ENCODE data around the gene UBE2G1. TPM values are rescaled to one million over a fixed set of nuclear protein-coding genes. Genes with fewer than 3 reads are reported as not detected.
"Not testable (repeated sequence)": the region's sequence is repeated elsewhere in the genome, so short reads cannot be mapped to it uniquely, and the experiment has no call there.

Gene UBE2G1
- total and polyA plus RNA-seq, 4 donors = 15.5 to 48.3 (median 34.3) TPM

DNA sequence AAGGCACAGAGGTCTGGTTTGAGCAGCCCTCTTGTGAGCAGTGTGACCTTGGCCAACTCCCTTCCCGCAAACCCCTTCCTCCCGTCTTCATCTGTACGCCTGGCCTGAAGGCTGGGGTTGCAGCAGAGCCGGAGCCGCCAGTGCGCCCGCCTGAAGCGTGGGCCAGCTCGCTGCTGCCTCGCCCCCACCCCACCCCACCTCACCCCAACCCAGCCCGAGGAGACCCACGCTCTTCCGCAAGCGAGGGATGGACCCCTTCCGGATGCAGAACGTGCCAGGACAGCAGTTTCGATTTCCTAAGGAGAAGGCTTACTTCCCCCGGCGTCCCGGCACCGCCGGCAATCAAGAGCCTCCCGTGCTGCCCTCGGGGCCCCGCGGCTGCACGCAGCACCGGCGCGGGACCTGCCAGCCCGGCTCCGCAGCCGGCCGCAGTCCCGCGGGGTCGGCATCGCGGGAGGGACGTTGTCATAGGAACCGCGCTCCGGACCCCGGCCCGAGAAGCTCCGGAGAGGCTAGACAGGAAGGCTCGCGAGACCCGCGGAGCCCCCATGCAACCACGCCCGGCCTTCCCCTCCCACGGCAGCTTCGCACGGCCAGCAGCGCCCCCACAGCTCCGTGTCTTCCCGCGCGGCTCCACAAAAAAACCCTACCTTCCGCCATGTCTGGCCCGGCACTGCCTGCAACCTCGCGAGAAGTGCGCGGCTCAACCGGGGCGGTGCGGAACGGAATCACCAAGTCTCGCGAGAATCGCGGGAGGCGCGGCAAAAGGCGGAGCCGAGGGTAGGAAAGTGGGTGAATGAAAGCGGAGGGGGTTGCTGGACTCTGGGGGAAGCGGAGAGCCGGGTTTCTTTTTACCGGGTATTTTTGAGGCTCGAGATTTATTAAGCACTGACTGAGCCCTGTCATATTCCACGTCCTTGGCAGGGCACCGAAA lies 102.9 kb downstream of the UBE2G1 start, which contains the start of gene ANKFY1:
Gene ANKFY1 (minus strand): TSS at position 698 of the 934 bp plus-strand sequence. CDS start 38 bp downstream, at position 660.
- Histone ChIP-seq H3K4me3 (ENCODE audit: low read length in 2 of 2) (peak within 1 kb of the TSS; percentile 87 to 91), H3K27ac (ENCODE audit: low read depth in 1 of 2, low read length in 2 of 2) (peak within 1 kb of the TSS in 1 of 2 donors; percentile 39), H3K27me3 (ENCODE audit: control insufficient read depth in 1 of 2, insufficient read depth in 2 of 2, low read length in 1 of 2) (no peaks in the 10 kb centered on the region), H3K9me3 (ENCODE audit: control insufficient read depth, low read length) (no peaks in the 10 kb centered on the region), H3K4me1 (ENCODE audit: control insufficient read depth in 1 of 2, insufficient read depth in 2 of 2, low read length in 2 of 2) (peaks cover 0 to 2% of the 10 kb centered on the region in 2 donors), H3K36me3 (ENCODE audit: control insufficient read depth in 1 of 2, insufficient read depth in 2 of 2, low read length in 1 of 2) (peaks cover 0 to 2% of the 10 kb centered on the region in 2 donors)
- WGBS, 2 donors = 0 to 1% methylated on average over 67 to 85 of the region's 85 CpGs
- peak; percentile 98 to 100 for DNase-seq
- intact Hi-C loops (cut with DNase I) = loop anchor here (2.0 to 5.0 kb wide), 2 partner anchors 46 to 49 kb away; no protein-coding TSS in a partner anchor
- peak; percentile 98 for ATAC-seq (ENCODE audit: low FRiP score)

DNA sequence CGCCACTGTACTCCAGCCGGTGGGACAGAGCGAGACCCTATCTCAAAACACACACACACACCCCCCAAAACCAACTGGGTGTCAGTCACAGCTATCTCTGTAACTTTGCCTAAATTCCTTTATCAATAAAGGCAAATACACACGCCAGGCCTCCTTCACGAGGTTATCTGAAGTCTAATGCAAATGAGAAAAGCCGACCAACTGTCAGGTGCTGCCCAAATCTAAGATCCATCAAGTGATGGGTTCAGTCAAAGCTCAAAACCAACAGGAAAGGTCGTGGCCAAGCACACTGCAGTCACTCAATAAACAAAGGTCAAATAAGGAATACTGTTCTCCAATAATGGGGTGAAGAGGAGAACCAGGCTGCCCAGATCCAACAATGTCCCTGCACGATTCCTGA lies 103.8 kb downstream of the UBE2G1 start:
- 46 to 48% methylated on average over 8 of the region's 8 CpGs for WGBS, 2 donors
- Histone ChIP-seq H3K9me3 (ENCODE audit: control insufficient read depth, low read length) (no peaks in the 10 kb centered on the region), H3K27ac (ENCODE audit: low read depth in 1 of 2, low read length in 2 of 2) (no peak overlapping the region), H3K4me1 (ENCODE audit: control insufficient read depth in 1 of 2, insufficient read depth in 2 of 2, low read length in 2 of 2) (peaks cover 0 to 2% of the 10 kb centered on the region in 2 donors), H3K27me3 (ENCODE audit: control insufficient read depth in 1 of 2, insufficient read depth in 2 of 2, low read length in 1 of 2) (no peaks in the 10 kb centered on the region), H3K36me3 (ENCODE audit: control insufficient read depth in 1 of 2, insufficient read depth in 2 of 2, low read length in 1 of 2) (peaks cover 0 to 2% of the 10 kb centered on the region in 2 donors), H3K4me3 (ENCODE audit: low read length in 2 of 2) (peak overlapping the region; percentile 87 to 91)
- DNase-seq (no peak), ATAC-seq (ENCODE audit: low FRiP score) (no peak)
- intact Hi-C loops (cut with DNase I) = loop anchor here (2.0 to 5.0 kb wide), 2 partner anchors 45 to 48 kb away; no protein-coding TSS in a partner anchor

DNA sequence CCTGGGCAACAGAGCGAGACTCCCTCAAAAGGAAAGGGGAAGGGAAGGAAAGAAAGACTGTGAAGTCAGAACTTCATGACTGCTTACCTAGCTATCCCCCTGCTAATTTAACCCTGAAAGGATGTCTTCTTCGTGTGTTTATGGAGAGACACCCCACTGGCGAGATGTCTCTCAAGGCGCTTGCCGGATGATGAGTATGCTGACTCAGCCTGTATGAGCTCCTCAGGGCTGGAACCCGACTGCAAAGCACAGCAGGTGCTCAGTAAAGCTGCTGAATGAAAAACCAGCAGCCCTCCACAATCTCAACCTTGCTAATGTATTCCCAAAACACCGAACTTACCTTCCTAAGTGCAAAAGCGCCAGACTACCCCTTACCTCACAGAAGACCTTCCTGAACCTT lies 105.0 kb downstream of the UBE2G1 start:
- no peak for ATAC-seq (ENCODE audit: low FRiP score)
- Histone ChIP-seq H3K4me1 (ENCODE audit: control insufficient read depth in 1 of 2, insufficient read depth in 2 of 2, low read length in 2 of 2) (peaks cover 0 to 2% of the 10 kb centered on the region in 2 donors), H3K9me3 (ENCODE audit: control insufficient read depth, low read length) (no peaks in the 10 kb centered on the region), H3K4me3 (ENCODE audit: low read length in 2 of 2) (no peak overlapping the region), H3K27ac (ENCODE audit: low read depth in 1 of 2, low read length in 2 of 2) (no peak overlapping the region), H3K27me3 (ENCODE audit: control insufficient read depth in 1 of 2, insufficient read depth in 2 of 2, low read length in 1 of 2) (no peaks in the 10 kb centered on the region), H3K36me3 (ENCODE audit: control insufficient read depth in 1 of 2, insufficient read depth in 2 of 2, low read length in 1 of 2) (peaks cover 0 to 2% of the 10 kb centered on the region in 2 donors)
- no peak for DNase-seq
- WGBS, 2 donors = 90 to 92% methylated on average over 8 of the region's 8 CpGs
- intact Hi-C loops (cut with DNase I) = loop anchor here in 1 of 2 donors (5.0 kb wide), 1 partner anchor 44 kb away; no protein-coding TSS in a partner anchor

DNA sequence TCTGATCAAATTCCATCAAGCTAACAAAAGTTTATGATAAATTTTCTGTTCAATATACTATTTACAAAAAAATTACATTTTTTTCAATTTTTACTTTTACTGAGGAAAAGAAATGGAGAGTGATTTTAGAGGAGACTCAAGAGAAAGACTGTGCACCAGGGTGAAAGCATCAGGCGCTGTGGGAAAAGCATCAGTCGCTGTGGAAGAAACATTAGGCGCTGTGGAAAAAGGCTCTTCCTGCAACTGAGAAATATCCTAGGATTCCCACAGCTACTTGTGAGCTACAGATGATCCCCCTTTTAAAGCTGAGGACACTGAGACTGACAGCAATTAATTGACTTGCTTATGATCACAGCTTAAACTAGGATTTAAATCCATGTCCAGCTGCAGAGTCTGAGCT lies 107.6 kb downstream of the UBE2G1 start:
- H3K9me3 ChIP-seq (ENCODE audit: control insufficient read depth, low read length) = no peaks in the 10 kb centered on the region
- DNase-seq (no peak), ATAC-seq (ENCODE audit: low FRiP score) (no peak)
- WGBS, 2 donors = 97 to 100% methylated on average over 3 of the region's 3 CpGs
- intact Hi-C loops (cut with DNase I) = no loop called here
- no peak overlapping the region for H3K27ac ChIP-seq (ENCODE audit: low read depth in 1 of 2, low read length in 2 of 2)
- peaks cover 0 to 2% of the 10 kb centered on the region in 2 donors for H3K36me3 ChIP-seq (ENCODE audit: control insufficient read depth in 1 of 2, insufficient read depth in 2 of 2, low read length in 1 of 2)
- H3K4me3 ChIP-seq (ENCODE audit: low read length in 2 of 2) = no peak overlapping the region
- H3K4me1 ChIP-seq (ENCODE audit: control insufficient read depth in 1 of 2, insufficient read depth in 2 of 2, low read length in 2 of 2) = no peaks in the 10 kb centered on the region
- H3K27me3 ChIP-seq (ENCODE audit: control insufficient read depth in 1 of 2, insufficient read depth in 2 of 2, low read length in 1 of 2) = no peaks in the 10 kb centered on the region

DNA sequence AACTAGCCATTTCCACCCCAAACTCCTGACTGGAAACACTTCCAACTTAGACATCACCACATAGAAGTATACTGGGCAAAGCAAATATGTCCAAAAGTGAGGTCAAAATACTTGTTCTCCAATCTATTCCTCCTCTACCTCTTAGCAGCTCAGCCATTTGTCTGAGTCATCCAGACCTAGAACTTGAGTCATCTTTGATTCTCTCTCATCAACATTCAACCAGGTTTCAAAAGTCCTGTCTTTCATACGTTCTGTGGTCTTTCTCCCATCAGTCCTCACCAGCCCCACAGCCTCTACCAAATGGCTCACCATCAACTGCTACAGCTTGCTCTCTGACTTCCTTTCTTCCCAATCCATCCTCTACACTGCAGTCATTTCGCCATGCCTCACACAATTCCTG lies 109.5 kb downstream of the UBE2G1 start:
- 87 to 88% methylated on average over 2 of the region's 2 CpGs for WGBS, 2 donors
- Histone ChIP-seq H3K27me3 (ENCODE audit: control insufficient read depth in 1 of 2, insufficient read depth in 2 of 2, low read length in 1 of 2) (no peaks in the 10 kb centered on the region), H3K36me3 (ENCODE audit: control insufficient read depth in 1 of 2, insufficient read depth in 2 of 2, low read length in 1 of 2) (peaks cover 0 to 2% of the 10 kb centered on the region in 2 donors), H3K4me3 (ENCODE audit: low read length in 2 of 2) (no peak overlapping the region), H3K27ac (ENCODE audit: low read depth in 1 of 2, low read length in 2 of 2) (no peak overlapping the region), H3K4me1 (ENCODE audit: control insufficient read depth in 1 of 2, insufficient read depth in 2 of 2, low read length in 2 of 2) (no peaks in the 10 kb centered on the region), H3K9me3 (ENCODE audit: control insufficient read depth, low read length) (no peaks in the 10 kb centered on the region)
- no peak for DNase-seq
- intact Hi-C loops (cut with DNase I) = no loop called here
- no peak for ATAC-seq (ENCODE audit: low FRiP score)

DNA sequence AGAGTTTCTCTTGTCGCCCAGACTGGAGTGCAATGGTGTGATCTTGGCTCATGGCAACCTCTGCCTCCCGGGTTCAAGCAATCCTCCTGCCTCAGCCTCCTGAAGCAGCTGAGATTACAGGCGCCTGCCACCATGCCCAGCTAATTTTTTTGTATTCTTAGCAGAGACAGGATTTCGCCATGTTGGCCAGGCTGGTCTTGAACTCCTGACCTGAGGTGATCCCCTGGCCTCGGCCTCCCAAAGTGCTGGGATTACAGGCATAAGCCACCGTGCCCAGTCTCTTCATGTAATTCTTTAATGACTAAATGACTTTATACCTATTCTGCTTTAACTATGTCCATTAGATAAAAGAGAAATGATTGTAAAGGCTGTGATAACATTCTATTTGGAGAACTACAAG lies 111.2 kb downstream of the UBE2G1 start:
- H3K27me3 ChIP-seq (ENCODE audit: control insufficient read depth in 1 of 2, insufficient read depth in 2 of 2, low read length in 1 of 2); intact Hi-C loops (cut with DNase I); H3K4me3 ChIP-seq (ENCODE audit: low read length in 2 of 2); DNase-seq; ATAC-seq (ENCODE audit: low FRiP score); H3K9me3 ChIP-seq (ENCODE audit: control insufficient read depth, low read length); H3K36me3 ChIP-seq (ENCODE audit: control insufficient read depth in 1 of 2, insufficient read depth in 2 of 2, low read length in 1 of 2); H3K27ac ChIP-seq (ENCODE audit: low read depth in 1 of 2, low read length in 2 of 2); H3K4me1 ChIP-seq (ENCODE audit: control insufficient read depth in 1 of 2, insufficient read depth in 2 of 2, low read length in 2 of 2): not testable (repeated sequence)
- WGBS, 2 donors = 95% methylated on average over 6 of the region's 6 CpGs

DNA sequence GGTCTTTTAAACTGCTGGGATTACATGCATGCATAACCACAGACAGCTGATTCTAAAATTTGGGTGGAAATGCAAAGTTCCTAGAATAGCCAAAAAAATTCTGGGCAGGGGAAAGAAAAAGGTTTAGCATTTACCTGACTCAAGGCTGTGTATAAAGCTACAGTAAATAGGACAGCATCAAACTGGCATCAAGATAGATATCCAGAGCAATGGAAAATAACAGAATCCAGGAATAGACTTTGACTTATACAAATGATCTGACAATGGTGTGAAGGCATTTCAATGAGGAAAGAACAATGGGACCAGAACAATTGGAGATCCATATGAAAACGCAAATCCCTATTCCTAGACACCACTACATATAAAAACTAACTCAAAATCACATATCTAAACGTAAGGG lies 115.6 kb downstream of the UBE2G1 start:
- Histone ChIP-seq H3K27me3 (ENCODE audit: control insufficient read depth in 1 of 2, insufficient read depth in 2 of 2, low read length in 1 of 2) (no peaks in the 10 kb centered on the region), H3K9me3 (ENCODE audit: control insufficient read depth, low read length) (no peaks in the 10 kb centered on the region), H3K4me3 (ENCODE audit: low read length in 2 of 2) (no peak overlapping the region), H3K36me3 (ENCODE audit: control insufficient read depth in 1 of 2, insufficient read depth in 2 of 2, low read length in 1 of 2) (no peaks in the 10 kb centered on the region), H3K4me1 (ENCODE audit: control insufficient read depth in 1 of 2, insufficient read depth in 2 of 2, low read length in 2 of 2) (peaks cover 1 to 7% of the 10 kb centered on the region in 2 donors), H3K27ac (ENCODE audit: low read depth in 1 of 2, low read length in 2 of 2) (peak overlapping the region in 1 of 2 donors; percentile 47)
- intact Hi-C loops (cut with DNase I) = no loop called here
- WGBS, 2 donors = 75 to 80% methylated on average over 2 of the region's 2 CpGs
- no peak for DNase-seq
- ATAC-seq (ENCODE audit: low FRiP score) = no peak

DNA sequence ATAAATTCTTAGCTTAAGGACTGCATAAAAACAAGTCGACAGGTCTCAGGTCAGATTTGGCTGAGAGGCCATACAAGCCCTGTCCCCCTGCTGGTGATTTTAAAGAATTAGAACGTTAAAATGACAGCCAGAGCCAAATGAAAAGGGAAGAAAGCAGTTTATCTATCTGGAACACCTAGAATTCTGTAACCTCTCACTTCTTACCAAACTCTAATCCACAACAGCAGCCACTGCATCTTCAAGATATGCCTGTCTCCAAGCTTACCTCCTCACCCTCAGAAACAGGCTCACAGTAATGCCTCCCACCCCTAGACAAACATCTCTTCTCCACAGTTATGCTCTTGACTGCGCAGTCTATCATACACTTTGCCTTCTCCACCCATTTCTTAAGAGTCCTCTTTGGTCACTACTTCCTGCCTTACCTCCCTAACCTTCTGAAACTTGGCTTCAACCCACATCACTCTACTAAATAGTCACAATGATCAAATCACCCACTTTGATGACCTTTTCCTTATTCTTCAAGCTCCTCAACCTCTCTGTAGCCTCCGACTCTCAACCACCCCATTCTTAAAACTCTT lies 116.9 kb downstream of the UBE2G1 start:
- H3K4me3 ChIP-seq (ENCODE audit: low read length in 2 of 2) = no peak overlapping the region
- DNase-seq (no peak), ATAC-seq (ENCODE audit: low FRiP score) (no peak)
- no peaks in the 10 kb centered on the region for H3K27me3 ChIP-seq (ENCODE audit: control insufficient read depth in 1 of 2, insufficient read depth in 2 of 2, low read length in 1 of 2)
- no peaks in the 10 kb centered on the region for H3K36me3 ChIP-seq (ENCODE audit: control insufficient read depth in 1 of 2, insufficient read depth in 2 of 2, low read length in 1 of 2)
- peak overlapping the region; percentile 67 to 69 for H3K27ac ChIP-seq (ENCODE audit: low read depth in 1 of 2, low read length in 2 of 2)
- WGBS, 2 donors = 47% methylated on average over 4 of the region's 4 CpGs
- H3K4me1 ChIP-seq (ENCODE audit: control insufficient read depth in 1 of 2, insufficient read depth in 2 of 2, low read length in 2 of 2) = peaks cover 1 to 7% of the 10 kb centered on the region in 2 donors
- no peaks in the 10 kb centered on the region for H3K9me3 ChIP-seq (ENCODE audit: control insufficient read depth, low read length)
- intact Hi-C loops (cut with DNase I) = loop anchor here in 1 of 2 donors (2.0 kb wide), 1 partner anchor 35 kb away; no protein-coding TSS in a partner anchor

Data from aorta (tissue), 5 donors.